GM19035 (cell line): ENCODE measurements around the gene PCF11.

Experiments
- ATAC-seq: cut with Tn5 transposase; IDR thresholded peaks from one replicate; pipeline ENCODE4 v1.9.1; 2021; ENCODE audit not compliant: unreplicated experiment

Gene PCF11

DNA sequence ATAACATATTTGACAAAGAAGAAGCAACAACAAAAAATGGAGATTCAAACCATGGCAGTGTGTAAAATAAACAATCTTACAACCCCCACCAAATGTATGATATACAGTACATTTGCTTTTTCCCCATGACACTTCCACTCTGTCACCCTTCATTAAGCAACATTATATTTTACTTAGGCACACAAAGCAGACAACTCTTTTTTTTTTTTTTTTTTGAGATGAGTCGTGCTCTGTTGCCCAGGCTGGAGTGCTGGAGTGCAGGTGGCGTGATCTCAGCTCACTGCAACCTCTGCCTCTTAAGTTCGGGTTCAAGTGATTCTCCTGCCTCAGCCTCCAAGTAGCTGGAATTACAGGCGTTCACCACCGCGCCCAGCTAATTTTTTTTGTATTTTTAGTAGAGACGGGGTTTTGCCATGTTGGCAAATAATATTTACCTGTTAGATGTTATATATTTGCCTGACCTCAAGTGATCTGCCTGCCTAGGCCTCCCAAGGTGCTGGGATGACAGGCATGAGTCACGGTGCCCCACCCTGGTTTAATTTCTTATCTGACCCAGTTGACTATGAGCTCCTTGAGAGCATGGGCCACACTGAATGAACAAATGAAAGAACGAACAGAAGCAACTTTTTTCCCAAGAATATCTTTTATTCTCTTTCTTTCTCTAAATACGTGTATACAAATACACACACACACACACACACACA lies 5.5 kb upstream of the PCF11 start:
- no peak for ATAC-seq

DNA sequence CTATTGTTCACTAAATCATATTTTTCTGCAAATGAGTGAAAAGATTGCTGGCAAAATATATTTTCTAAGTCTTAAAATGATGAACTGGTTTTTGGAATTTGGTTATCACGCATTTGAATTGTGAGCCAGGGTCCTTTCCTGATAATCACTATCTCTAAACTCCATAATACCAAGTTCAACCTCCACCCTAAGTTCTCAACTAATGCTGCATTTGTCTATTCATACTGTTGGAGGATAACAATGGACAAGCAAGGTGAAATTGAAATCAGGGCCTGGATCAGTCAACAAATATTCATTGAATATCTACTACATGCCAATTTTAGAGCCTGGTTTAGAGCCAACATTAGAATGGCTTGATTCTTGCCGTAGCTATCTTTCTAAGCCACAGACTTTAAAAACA lies 4.7 kb upstream of the PCF11 start:
- ATAC-seq = no peak

GRCh38 chr11:83153764-83154163 lies 3.2 kb upstream of the PCF11 start:
- ATAC-seq = no peak

DNA sequence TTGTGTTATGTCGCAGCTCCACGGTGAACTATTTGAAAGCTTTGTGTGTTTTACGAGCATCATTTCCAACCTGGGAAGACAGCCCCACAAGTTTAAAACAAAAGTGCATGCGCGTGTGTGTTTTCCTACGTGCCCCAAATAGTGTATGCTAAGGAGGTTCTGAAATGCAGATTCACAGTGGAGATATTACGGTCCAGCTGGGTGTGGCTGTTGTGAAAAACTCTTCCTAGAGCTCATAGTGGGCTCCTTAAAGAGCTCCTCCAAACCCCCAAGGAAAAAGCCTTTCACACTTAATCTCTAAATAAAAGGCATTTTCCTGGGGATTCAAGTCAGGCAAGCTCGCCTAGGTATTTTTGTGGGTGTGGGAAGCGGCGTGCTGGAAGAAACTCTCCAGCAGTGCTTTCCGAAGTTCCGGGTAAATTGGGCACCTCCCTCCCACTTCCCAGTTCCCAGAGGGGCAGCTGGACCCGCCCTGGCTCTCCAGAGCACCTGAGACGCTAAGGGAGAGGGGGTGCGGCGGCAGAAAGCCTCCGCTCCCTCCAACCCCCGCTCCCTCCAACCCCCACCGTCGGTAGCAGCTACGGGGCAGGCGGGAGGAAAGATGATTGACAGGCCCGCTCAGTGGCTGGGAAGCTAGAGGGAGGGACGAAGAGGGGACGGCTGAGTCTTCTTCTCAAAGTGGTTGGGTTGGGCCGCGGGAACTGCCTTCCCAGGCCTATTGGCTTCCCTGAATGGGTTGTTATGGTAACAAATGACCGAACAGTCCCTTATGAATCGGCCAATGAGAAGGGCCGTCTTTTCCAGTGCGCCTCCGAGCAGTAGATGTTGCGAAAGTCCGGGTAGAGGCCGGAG lies 561 bp upstream of the PCF11 start:
- peak; percentile 94 for ATAC-seq

GRCh38 chr11:83157594-83158356 lies 844 bp downstream of the PCF11 start:
- ATAC-seq = no peak

GRCh38 chr11:83158357-83158786 lies 1.4 kb downstream of the PCF11 start:
- ATAC-seq = no peak

DNA sequence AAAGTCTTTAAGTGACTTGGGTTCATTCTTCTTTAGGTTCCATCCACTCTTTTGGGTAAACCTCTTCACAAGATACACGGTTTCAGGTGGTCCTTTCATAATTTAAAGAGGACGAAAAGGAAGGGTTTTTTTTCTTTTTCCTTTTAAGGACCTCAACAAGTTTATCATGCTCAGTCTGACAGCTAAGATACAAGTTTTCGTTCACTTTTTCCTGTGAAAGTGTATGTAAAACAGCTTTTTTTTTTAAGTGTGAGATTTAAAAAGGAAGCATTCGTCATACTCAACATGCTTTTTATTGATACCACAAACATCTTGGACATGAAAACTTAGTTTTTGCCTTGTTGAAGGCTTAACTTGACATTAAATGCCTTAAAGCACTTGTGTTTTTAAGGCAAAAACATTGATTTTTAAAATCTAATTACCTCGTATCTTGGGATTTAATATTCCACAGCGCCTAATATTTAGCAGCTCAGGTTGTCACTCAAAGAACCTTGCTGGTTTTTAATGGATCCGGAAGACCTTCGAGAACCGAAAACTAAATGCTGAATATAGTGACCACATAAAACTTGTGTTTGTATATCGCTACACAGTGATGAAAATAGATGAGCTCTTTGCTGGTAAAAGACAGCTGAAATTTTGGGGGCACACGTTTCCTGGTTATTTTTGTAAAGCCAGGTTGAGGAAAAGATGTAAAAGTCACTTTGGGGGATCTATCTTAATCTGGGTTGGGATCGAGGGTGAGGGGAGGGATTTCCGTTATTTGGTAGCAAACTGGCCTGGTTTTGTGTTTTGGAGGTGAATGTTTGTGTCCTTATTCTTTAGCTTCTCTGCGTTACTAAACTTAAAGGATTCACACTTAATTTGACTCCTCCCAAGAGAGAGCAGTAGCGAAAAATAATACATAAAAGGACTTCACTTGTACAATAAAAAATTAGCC lies 2.3 kb downstream of the PCF11 start:
- ATAC-seq = no peak

GRCh38 chr11:83159902-83160865 lies 3.3 kb downstream of the PCF11 start:
- no peak for ATAC-seq

DNA sequence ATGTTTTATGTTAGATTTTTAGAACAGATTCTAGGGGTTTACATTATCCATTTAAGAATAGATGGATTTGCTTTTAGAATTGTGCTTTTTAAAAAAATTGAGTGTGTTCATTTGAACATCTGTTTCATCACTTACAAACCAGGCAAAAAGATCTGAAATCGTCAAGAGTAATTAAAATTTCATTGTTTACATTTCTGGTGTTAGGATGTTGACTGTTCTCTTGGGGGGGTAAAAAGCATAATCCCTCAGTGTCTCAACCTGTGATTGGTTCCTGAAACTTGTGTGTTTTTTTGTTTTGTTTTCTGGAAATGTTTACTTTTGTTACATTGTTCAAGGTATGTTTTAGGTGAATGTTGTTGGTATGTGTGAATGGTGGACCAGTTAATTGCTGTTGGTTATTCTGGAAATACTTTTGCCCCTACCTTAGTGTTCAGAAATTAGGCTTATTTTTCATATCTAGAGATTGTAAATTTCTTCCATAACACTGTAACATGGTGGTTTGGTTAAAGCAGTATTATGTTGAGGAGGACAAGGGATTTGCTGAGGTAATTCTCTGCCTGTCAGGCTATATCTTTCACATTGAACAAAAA lies 4.8 kb downstream of the PCF11 start:
- no peak for ATAC-seq

DNA sequence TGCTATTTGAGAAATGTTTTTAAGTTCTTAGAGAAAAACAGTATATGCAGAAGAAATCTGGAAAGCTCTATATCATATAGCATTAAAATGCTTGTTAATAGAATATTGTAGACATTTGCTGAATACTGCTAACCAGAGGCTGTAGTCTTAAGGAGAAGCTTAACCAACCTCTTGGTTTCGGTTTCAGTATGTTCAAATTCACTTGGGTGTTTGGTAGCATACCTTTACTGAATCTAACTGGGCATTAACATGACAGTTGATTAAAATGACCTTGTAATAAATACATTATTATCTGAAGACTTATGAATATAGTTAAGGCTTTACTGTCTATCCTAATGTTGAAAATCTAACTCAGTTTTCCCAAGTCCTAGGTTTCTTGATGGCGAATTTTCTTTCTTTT lies 5.4 kb downstream of the PCF11 start:
- peak; percentile 50 for ATAC-seq

GRCh38 chr11:83166193-83166866 lies 9.4 kb downstream of the PCF11 start:
- ATAC-seq = no peak

- no peak for ATAC-seq
Observed at GRCh38 chr11:83168756-83169155, 11.8 kb downstream of the PCF11 start.

GRCh38 chr11:83170865-83171264 lies 13.9 kb downstream of the PCF11 start:
- ATAC-seq = no peak

GRCh38 chr11:83172551-83172950 lies 15.6 kb downstream of the PCF11 start:
- ATAC-seq = no peak

DNA sequence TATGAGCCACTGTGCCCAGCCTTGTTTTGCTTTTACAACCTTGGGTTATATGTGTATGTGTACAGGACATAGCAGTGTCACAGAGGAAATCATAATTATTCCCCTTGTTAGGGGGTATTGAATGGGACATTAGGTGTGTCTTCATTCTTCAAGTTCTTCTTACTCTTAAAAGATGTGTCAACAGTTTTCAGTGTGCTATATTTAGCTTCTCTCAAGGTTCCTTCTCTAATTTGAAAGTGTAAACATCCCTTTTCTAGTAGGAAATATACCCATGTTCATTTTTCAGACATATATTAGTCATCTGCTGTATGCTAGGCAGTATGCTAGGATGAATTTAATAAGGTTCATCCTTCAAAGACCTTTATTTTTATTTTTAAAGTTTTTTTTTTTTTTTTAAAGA lies 17.1 kb downstream of the PCF11 start:
- no peak for ATAC-seq

- ATAC-seq = no peak
Observed at GRCh38 chr11:83175815-83176214, 18.9 kb downstream of the PCF11 start.

- no peak for ATAC-seq
Observed at GRCh38 chr11:83181815-83182214, 24.9 kb downstream of the PCF11 start.

GRCh38 chr11:83185767-83186166 lies 28.8 kb downstream of the PCF11 start:
- no peak for ATAC-seq
